DOHH2 (cell line): ENCODE data around the gene UBE2I.
"Not testable (repeated sequence)": the region's sequence is repeated elsewhere in the genome, so short reads cannot be mapped to it uniquely, and the experiment has no call there.

Experiments used
- H3F3A ChIP-seq: fragments of 200-600 bp; sonication (generic), shearing (Covaris generic); 2 replicates; pipeline ENCODE4 v1.6.0; 2016; ENCODE audit warnings: antibody characterized with exemption, mild to moderate bottlenecking; ENCODE audit not compliant: control insufficient read depth, insufficient read depth
- H3K27ac ChIP-seq: fragments of 200-600 bp; sonication (generic); 2 replicates; pipeline ENCODE4 v1.5.1; 2014; ENCODE audit warnings: low read depth, mild to moderate bottlenecking, low read length, moderate library complexity
- H3K27me3 ChIP-seq: fragments of 200-600 bp; sonication (generic); 2 replicates; pipeline ENCODE4 v1.6.1; 2014; ENCODE audit warnings: mild to moderate bottlenecking, low read length, mixed read lengths; ENCODE audit not compliant: control insufficient read depth
- H3K36me3 ChIP-seq: fragments of 200-600 bp; sonication (generic); 2 replicates; pipeline ENCODE4 v1.6.1; 2014; ENCODE audit warnings: mild to moderate bottlenecking, low read length, moderate library complexity, mixed read lengths; ENCODE audit not compliant: control insufficient read depth
- H3K4me1 ChIP-seq: fragments of 200-600 bp; sonication (generic); 2 replicates; pipeline ENCODE4 v1.6.1; 2014; ENCODE audit warnings: mild to moderate bottlenecking, low read length, mixed read lengths; ENCODE audit not compliant: control insufficient read depth
- H3K4me2 ChIP-seq: fragments of 200-600 bp; sonication (generic); 2 replicates; pipeline ENCODE4 v1.6.0; 2014; ENCODE audit warnings: mild to moderate bottlenecking, low read length, moderate library complexity
- H3K4me3 ChIP-seq: fragments of 200-600 bp; sonication (generic); 2 replicates; pipeline ENCODE4 v1.5.1; 2014; ENCODE audit warnings: mild to moderate bottlenecking, low read length, mixed read lengths
- H3K79me2 ChIP-seq: fragments of 200-600 bp; sonication (generic); 2 replicates; pipeline ENCODE4 v1.6.1; 2014; ENCODE audit warnings: mild to moderate bottlenecking, low read length, mixed read lengths; ENCODE audit not compliant: control insufficient read depth
- H3K9me2 ChIP-seq: fragments of 200-600 bp; sonication (generic); replicated peaks from 2 replicates; pipeline ENCODE4 v1.6.1; 2014; ENCODE audit warnings: mild to moderate bottlenecking, low read length, mixed read lengths; ENCODE audit not compliant: control insufficient read depth
- H3K9me3 ChIP-seq: fragments of 200-600 bp; sonication (generic); 2 replicates; pipeline ENCODE4 v1.6.1; 2014; ENCODE audit warnings: antibody characterized with exemption, low read length, mixed read lengths; ENCODE audit not compliant: control insufficient read depth, insufficient read depth
- H4K20me1 ChIP-seq: fragments of 200-600 bp; sonication (generic); 2 replicates; pipeline ENCODE4 v1.6.0; 2014; ENCODE audit warnings: low read depth, mild to moderate bottlenecking, antibody characterized with exemption, low read length, moderate library complexity; ENCODE audit not compliant: control insufficient read depth, insufficient read depth
- CTCF ChIP-seq: fragments of 200-600 bp; sonication (generic); IDR thresholded peaks from one replicate; pipeline ENCODE4 v1.5.1; 2014; ENCODE audit warnings: antibody characterized with exemption, mild to moderate bottlenecking, low read depth, low read length; ENCODE audit not compliant: poor library complexity, severe bottlenecking
- EZH2phosphoT487 ChIP-seq: fragments of 200-600 bp; sonication (generic); IDR thresholded peaks from 2 replicates; pipeline ENCODE4 v1.6.1; 2017; ENCODE audit warnings: borderline replicate concordance, mild to moderate bottlenecking, antibody characterized with exemption, low read length, moderate library complexity, mixed read lengths

UBE2I gene

GRCh38 chr16:1295465-1295864 is 14.0 kb upstream of the UBE2I start:
- TF ChIP-seq EZH2phosphoT487, result no peak
- TF ChIP-seq CTCF, result no peak
- Histone ChIP-seq H3K27ac (no peak overlapping the region), H3K79me2 (no peaks in the 10 kb centered on the region), H3F3A (no peaks in the 10 kb centered on the region; the same call in 1 of the 2 replicates), H3K27me3 (peaks cover 12% of the 10 kb centered on the region; the same call in 1 of the 2 replicates), H3K4me3 (no peak overlapping the region), H3K9me2 (no peaks in the 10 kb centered on the region), H3K9me3 (no peaks in the 10 kb centered on the region), H3K4me2 (no peak overlapping the region), H3K4me1 (peaks cover 18% of the 10 kb centered on the region), H3K36me3 (no peaks in the 10 kb centered on the region), H4K20me1 (no peaks in the 10 kb centered on the region)

DNA sequence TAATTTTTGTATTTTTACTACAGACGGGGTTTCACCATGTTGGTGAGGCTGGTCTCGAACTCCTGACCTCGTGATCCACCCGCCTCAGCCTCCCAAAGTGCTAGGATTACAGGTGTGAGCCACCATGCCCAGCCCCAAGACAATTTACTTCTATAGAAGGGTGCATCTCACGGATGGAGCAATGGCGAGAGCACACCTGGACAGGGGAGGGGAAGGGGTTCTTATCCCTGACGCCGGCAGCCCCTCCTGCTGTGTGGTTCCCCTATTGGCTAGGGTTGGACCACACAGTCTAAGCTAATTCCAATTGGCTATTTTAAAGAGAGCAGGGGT is 12.8 kb upstream of the UBE2I start:
- H3K79me2 ChIP-seq, H3K36me3 ChIP-seq, H3K9me2 ChIP-seq, H4K20me1 ChIP-seq, H3K4me3 ChIP-seq, H3K9me3 ChIP-seq, H3K27ac ChIP-seq, H3F3A ChIP-seq: not testable (repeated sequence)
- Histone ChIP-seq H3K27me3 (peaks cover 11% of the 10 kb centered on the region; the same call in 1 of the 2 replicates), H3K4me1 (peaks cover 28% of the 10 kb centered on the region), H3K4me2 (peak overlapping the region; percentile 49)

GRCh38 chr16:1297018-1297696 is 12.3 kb upstream of the UBE2I start:
- Histone ChIP-seq H3K4me3 (no peak overlapping the region), H3K4me1 (peaks cover 28% of the 10 kb centered on the region), H4K20me1 (no peaks in the 10 kb centered on the region), H3K27me3 (peaks cover 9% of the 10 kb centered on the region; the same call in 1 of the 2 replicates), H3K36me3 (no peaks in the 10 kb centered on the region), H3K9me2 (no peaks in the 10 kb centered on the region), H3F3A (no peaks in the 10 kb centered on the region; the same call in 1 of the 2 replicates), H3K4me2 (peak overlapping the region; percentile 49), H3K79me2 (no peaks in the 10 kb centered on the region), H3K27ac (no peak overlapping the region), H3K9me3 (no peaks in the 10 kb centered on the region)
- no peak for TF ChIP-seq CTCF
- TF ChIP-seq EZH2phosphoT487, result no peak

- H3K4me1 ChIP-seq, result peaks cover 37% of the 10 kb centered on the region
- no peak overlapping the region for H3K4me2 ChIP-seq
- no peaks in the 10 kb centered on the region for H3K9me3 ChIP-seq
- TF ChIP-seq CTCF (no peak), EZH2phosphoT487 (no peak)
- H3F3A ChIP-seq, result no peaks in the 10 kb centered on the region; the same call in 1 of the 2 replicates
- no peaks in the 10 kb centered on the region for H3K36me3 ChIP-seq
- H3K4me3 ChIP-seq, result no peak overlapping the region
- H3K27me3 ChIP-seq, result peaks cover 9% of the 10 kb centered on the region; the same call in 1 of the 2 replicates
- H3K79me2 ChIP-seq, result no peaks in the 10 kb centered on the region
- no peaks in the 10 kb centered on the region for H4K20me1 ChIP-seq
- H3K27ac ChIP-seq, result no peak overlapping the region
- no peaks in the 10 kb centered on the region for H3K9me2 ChIP-seq
Observed at GRCh38 chr16:1298406-1298805, 11.0 kb upstream of the UBE2I start.
